ENCODE results near the gene DGKG. TPM values are rescaled to one million over a fixed set of nuclear protein-coding genes. Genes with fewer than 3 reads are reported as not detected.

The DGKG gene
- total and polyA plus RNA-seq, 7 donors = 0.60 to 30.7 (median 6.1) TPM

DNA sequence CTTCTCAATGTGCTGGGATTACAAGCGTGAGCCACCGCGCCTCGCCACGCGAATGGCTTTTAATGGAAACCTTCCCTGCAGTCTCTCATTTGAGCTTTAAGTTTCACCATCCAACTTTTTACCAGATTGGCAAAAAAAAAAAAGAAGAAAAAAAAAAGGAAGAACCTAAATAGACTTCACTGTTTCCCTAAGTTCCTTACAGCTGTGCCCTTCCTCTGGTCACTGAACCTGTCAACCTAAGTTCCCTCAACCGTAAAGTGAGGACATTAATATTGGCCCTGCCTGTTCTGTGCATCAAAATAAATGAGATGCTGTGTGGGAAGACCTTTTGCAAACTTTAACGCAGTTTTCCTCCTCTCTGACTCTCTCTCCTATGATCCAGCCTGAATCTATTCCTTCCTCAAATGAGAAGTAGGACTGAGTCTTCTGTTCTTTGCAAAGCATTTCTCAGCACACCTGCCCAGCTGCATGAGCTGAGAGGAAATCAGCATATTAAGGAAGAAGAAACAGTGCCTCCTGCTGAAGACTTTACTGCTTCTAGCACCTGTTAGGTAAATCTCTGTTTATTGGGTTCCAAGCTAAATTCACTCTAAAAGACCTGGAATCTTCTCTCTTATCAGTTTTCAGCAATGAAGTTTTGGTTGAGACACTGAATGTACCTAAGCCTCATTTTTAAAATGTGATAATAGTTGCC lies 153.6 kb downstream of the DGKG start:
- Histone ChIP-seq H3K9me3 (no peaks in the 10 kb centered on the region), H3K4me3 (no peak overlapping the region), H3K4me1 (peaks cover 0 to 23% (median 14%) of the 10 kb centered on the region in 4 donors), H3K27ac (no peak overlapping the region), H3K27me3 (no peaks in the 10 kb centered on the region), H3K36me3 (no peaks in the 10 kb centered on the region)
- intact Hi-C loops (cut with DNase I) = no loop called here
- no peak for DNase-seq
- WGBS, 2 donors = 89 to 93% methylated on average over 8 of the region's 8 CpGs
- TF ChIP-seq, protein P1, sequence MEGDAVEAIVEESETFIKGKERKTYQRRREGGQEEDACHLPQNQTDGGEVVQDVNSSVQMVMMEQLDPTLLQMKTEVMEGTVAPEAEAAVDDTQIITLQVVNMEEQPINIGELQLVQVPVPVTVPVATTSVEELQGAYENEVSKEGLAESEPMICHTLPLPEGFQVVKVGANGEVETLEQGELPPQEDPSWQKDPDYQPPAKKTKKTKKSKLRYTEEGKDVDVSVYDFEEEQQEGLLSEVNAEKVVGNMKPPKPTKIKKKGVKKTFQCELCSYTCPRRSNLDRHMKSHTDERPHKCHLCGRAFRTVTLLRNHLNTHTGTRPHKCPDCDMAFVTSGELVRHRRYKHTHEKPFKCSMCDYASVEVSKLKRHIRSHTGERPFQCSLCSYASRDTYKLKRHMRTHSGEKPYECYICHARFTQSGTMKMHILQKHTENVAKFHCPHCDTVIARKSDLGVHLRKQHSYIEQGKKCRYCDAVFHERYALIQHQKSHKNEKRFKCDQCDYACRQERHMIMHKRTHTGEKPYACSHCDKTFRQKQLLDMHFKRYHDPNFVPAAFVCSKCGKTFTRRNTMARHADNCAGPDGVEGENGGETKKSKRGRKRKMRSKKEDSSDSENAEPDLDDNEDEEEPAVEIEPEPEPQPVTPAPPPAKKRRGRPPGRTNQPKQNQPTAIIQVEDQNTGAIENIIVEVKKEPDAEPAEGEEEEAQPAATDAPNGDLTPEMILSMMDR (IDR thresholded peaks at IDR 0.05) = no peak
- TF ChIP-seq EP300 (IDR thresholded peaks at IDR 0.05) = no peak
- TF ChIP-seq POLR2AphosphoS5 (IDR thresholded peaks at IDR 0.05) = no peak
- no peak for TF ChIP-seq POLR2A (IDR thresholded peaks at IDR 0.05)

DNA sequence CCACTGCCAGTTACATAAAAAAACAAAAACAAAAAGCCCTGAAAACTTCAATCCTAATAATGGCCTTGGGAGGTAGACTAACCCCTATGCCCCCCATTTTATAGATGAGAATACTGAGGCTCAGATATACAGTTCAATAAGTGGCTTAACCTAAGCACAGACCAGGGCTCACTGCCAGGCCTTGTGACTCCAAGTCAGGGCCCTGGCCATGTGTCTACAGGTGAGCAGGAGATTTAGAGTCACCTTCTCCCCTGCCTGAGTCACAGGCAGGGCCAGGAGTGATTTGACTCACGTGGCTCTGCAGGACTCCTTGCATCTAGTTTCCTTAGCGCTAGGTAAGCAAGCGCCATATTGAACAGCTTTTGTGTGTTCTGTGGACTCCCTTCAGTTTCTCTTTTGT lies 154.5 kb downstream of the DGKG start:
- Histone ChIP-seq H3K4me3 (no peak overlapping the region), H3K36me3 (no peaks in the 10 kb centered on the region), H3K27ac (no peak overlapping the region), H3K4me1 (peaks cover 0 to 23% (median 14%) of the 10 kb centered on the region in 4 donors), H3K27me3 (no peaks in the 10 kb centered on the region), H3K9me3 (no peaks in the 10 kb centered on the region)
- DNase-seq = no peak
- WGBS, 2 donors = 79 to 90% methylated on average over 3 of the region's 3 CpGs
- TF ChIP-seq EP300 (IDR thresholded peaks at IDR 0.05) (no peak), POLR2AphosphoS5 (IDR thresholded peaks at IDR 0.05) (no peak), POLR2A (IDR thresholded peaks at IDR 0.05) (no peak)
- TF ChIP-seq, protein P1 (IDR thresholded peaks at IDR 0.05) = no peak
- intact Hi-C loops (cut with DNase I) = no loop called here

DNA sequence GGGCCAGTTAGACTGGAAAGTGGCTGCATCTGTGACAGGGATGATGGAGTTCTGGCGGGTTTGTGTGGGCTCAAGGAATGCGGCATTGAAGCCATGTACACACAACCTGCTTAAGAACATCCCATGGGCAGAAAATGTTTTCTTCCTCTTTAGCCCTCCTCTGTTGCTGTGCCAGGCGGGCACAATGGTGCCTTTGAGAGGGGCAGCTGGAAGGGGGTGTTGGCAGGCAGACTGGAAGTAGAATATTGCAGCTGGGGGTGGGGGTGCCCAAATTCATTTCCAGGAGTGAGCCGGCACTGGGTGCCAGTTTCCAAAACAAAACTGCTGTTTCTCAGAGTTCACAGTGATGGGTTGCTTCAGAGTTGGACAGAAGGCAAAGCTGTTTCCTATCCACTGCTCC lies 161.3 kb downstream of the DGKG start:
- no peaks in the 10 kb centered on the region for H3K36me3 ChIP-seq
- WGBS, 2 donors = 90 to 91% methylated on average over 4 of the region's 4 CpGs

GRCh38 chr3:186198442-186198841 lies 163.6 kb downstream of the DGKG start:
- Histone ChIP-seq H3K27ac (no peak overlapping the region), H3K36me3 (no peaks in the 10 kb centered on the region), H3K27me3 (no peaks in the 10 kb centered on the region), H3K4me3 (no peak overlapping the region), H3K4me1 (peaks cover 0 to 6% (median 3%) of the 10 kb centered on the region in 4 donors), H3K9me3 (no peaks in the 10 kb centered on the region)
- TF ChIP-seq, protein P1 (IDR thresholded peaks at IDR 0.05) = no peak
- TF ChIP-seq POLR2AphosphoS5 (IDR thresholded peaks at IDR 0.05) (no peak), EP300 (IDR thresholded peaks at IDR 0.05) (no peak)
- DNase-seq = no peak
- 85 to 94% methylated on average over 2 of the region's 2 CpGs for WGBS, 2 donors
- intact Hi-C loops (cut with DNase I) = no loop called here

More for the DNA sequence above, 161.3 kb downstream of the DGKG start:
- DNase-seq = no peak
- intact Hi-C loops (cut with DNase I) = no loop called here
- Histone ChIP-seq H3K27ac (no peak overlapping the region), H3K4me3 (no peak overlapping the region), H3K27me3 (no peaks in the 10 kb centered on the region), H3K4me1 (no peaks in the 10 kb centered on the region), H3K9me3 (no peaks in the 10 kb centered on the region)
- no peak for TF ChIP-seq POLR2A (IDR thresholded peaks at IDR 0.05)
- TF ChIP-seq, protein P1 (IDR thresholded peaks at IDR 0.05) = no peak
- no peak for TF ChIP-seq EP300 (IDR thresholded peaks at IDR 0.05)
- no peak for TF ChIP-seq POLR2AphosphoS5 (IDR thresholded peaks at IDR 0.05)

DNA sequence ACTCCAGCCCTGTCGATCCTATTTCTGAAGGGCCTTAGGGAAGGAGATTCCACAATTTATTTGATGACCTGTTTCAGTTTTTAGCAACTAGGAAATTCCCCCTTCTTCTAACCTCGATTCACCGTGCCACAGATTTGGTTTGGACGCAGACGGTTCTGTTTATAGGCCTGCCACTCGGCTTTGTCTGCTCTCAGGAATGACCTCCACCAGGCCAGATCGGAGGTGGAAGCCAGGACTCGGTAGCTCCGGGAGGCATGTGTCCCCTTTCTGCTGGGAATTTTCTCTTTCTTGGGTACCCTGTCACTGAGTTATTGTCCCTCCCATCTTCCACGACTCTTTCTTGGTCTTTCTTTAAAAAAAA lies 167.6 kb downstream of the DGKG start:
- TF ChIP-seq EP300 (IDR thresholded peaks at IDR 0.05) = no peak
- TF ChIP-seq POLR2AphosphoS5 (IDR thresholded peaks at IDR 0.05) = no peak
- TF ChIP-seq, protein P1 (IDR thresholded peaks at IDR 0.05) = no peak
- TF ChIP-seq POLR2A (IDR thresholded peaks at IDR 0.05) = no peak
- DNase-seq = no peak
- no peaks in the 10 kb centered on the region for H3K27me3 ChIP-seq
- no peaks in the 10 kb centered on the region for H3K9me3 ChIP-seq
- H3K4me3 ChIP-seq = peak overlapping the region in 1 of 4 donors; percentile 40
- H3K27ac ChIP-seq = no peak overlapping the region
- H3K36me3 ChIP-seq = no peaks in the 10 kb centered on the region
- peaks cover 0 to 9% (median 3%) of the 10 kb centered on the region in 4 donors for H3K4me1 ChIP-seq
- intact Hi-C loops (cut with DNase I) = no loop called here
- 8 to 17% methylated on average over 10 of the region's 10 CpGs for WGBS, 2 donors
